K562 (cell line): Measurements from ENCODE around the gene SAMD13. TPM values are rescaled to one million over a fixed set of nuclear protein-coding genes. Genes with fewer than 3 reads are reported as not detected.
A peak's percentile ranks its signal among the peaks of the same experiment; 100 is the strongest.

ENCODE experiments used
- ATAC-seq: fragments of 200-7000 bp; cut with Tn5 transposase; 3 replicates; pipeline ENCODE4 v1.9.1; 2020; ENCODE audit warnings: moderate library complexity
- BruUV-seq: library from RNA; stranded (reverse); fragments of 400-500 nt; replicated peaks from 2 replicates; lab custom pipeline; 2021; lab: Mats Ljungman, UMichigan
- CTCF ChIA-PET: fragments of 300-600 bp; formaldehyde crosslinking; extraction: SDS; loops from one replicate; lab custom pipeline; 2021; ENCODE audit warnings: low intra/inter-chr PET ratio; lab: Yijun Ruan, JAX
- POLR2A ChIA-PET: fragments of 300-600, 350-650 bp; sonication (Branson Sonifier 250); formaldehyde crosslinking; extraction: SDS; loops from one replicate; lab custom pipeline; 2021; ENCODE audit warnings: antibody characterized with exemption, inconsistent platforms; lab: Yijun Ruan, JAX
- DNase-seq, 4 experiments: peaks; one replicate each; pipeline versions ENCODE4 v3.0.0 to v3.0.0-alpha.2; 2011 to 2018; ENCODE audit warnings: low spot score in 3 of 4, mixed read lengths in 3 of 4; ENCODE audit errors: extremely low read depth in 1 of 4
- FAIRE-seq: peaks from 2 replicates; lab custom pipeline; 2011; peaks lifted over from hg19 to GRCh38; lab: Jason Lieb, UNC
- H2AFZ ChIP-seq: 2 replicates; pipeline ENCODE4 v1.6.0; 2011; ENCODE audit warnings: low read depth, low read length, control low read depth, inconsistent platforms
- H3K27ac ChIP-seq: fragments of 200-600 bp; 3 replicates; pipeline ENCODE4 v1.8.0; 2011; ENCODE audit warnings: low read depth, mild to moderate bottlenecking, control low read depth, inconsistent platforms, low read length, moderate library complexity, mixed read lengths; ENCODE audit errors: extremely low read depth
- H3K27me3 ChIP-seq, 2 experiments: fragments of 300-600 bp in 1 of 2; 2 replicates in 1 of 2; 3 replicates in 1 of 2; pipeline versions ENCODE4 v1.6.0 to v1.8.0; 2011; ENCODE audit warnings: inconsistent platforms in 2 of 2, low read length in 2 of 2, mild to moderate bottlenecking in 1 of 2, mixed read lengths in 1 of 2, moderate library complexity in 1 of 2; ENCODE audit not compliant: control insufficient read depth in 2 of 2, insufficient read depth in 2 of 2
- H3K36me3 ChIP-seq: fragments of 300-600 bp; 3 replicates; pipeline ENCODE4 v1.8.0; 2011; ENCODE audit warnings: mild to moderate bottlenecking, low read length, inconsistent platforms; ENCODE audit not compliant: control insufficient read depth, insufficient read depth
- H3K4me1 ChIP-seq, 2 experiments: fragments of 200-600 bp in 1 of 2; replicated peaks in 1 of 2; 2 replicates in 1 of 2; 3 replicates in 1 of 2; pipeline versions ENCODE4 v1.5.1 to v1.8.0; 2011; ENCODE audit warnings: inconsistent platforms in 2 of 2, low read length in 2 of 2, mild to moderate bottlenecking in 1 of 2, mixed read lengths in 1 of 2, moderate library complexity in 1 of 2; ENCODE audit not compliant: control insufficient read depth in 2 of 2, insufficient read depth in 2 of 2
- H3K4me2 ChIP-seq: 2 replicates; pipeline ENCODE4 v1.6.1; 2011; ENCODE audit warnings: low read length, control low read depth, inconsistent platforms, mixed read lengths; ENCODE audit not compliant: insufficient read depth
- H3K4me3 ChIP-seq: fragments of 200-600 bp; sonication (generic), shearing (Covaris generic); 2 replicates; pipeline ENCODE4 v1.5.1; 2016; ENCODE audit warnings: control low read depth, inconsistent platforms
- H3K79me2 ChIP-seq: fragments of 200-600 bp; 3 replicates; pipeline ENCODE4 v1.8.0; 2011; ENCODE audit warnings: low read length, inconsistent platforms; ENCODE audit not compliant: control insufficient read depth, insufficient read depth
- H3K9ac ChIP-seq, 2 experiments: 2 replicates each; pipeline versions ENCODE4 v1.6.0 to v1.6.1; 2011; ENCODE audit warnings: low read depth in 2 of 2, low read length in 2 of 2, control low read depth in 1 of 2, inconsistent platforms in 1 of 2, mild to moderate bottlenecking in 1 of 2, mixed read lengths in 1 of 2; ENCODE audit not compliant: insufficient read depth in 1 of 2
- H3K9me1 ChIP-seq: one replicate; pipeline ENCODE4 v1.6.0; 2011; ENCODE audit warnings: inconsistent platforms, mild to moderate bottlenecking, low read length, moderate library complexity; ENCODE audit not compliant: control insufficient read depth, insufficient read depth
- H3K9me3 ChIP-seq: replicated peaks from 2 replicates; pipeline ENCODE4 v1.5.1; 2011; ENCODE audit warnings: low read depth, low read length, inconsistent platforms; ENCODE audit not compliant: control insufficient read depth, insufficient read depth
- H4K20me1 ChIP-seq: replicated peaks from 2 replicates; pipeline ENCODE4 v1.6.1; 2011; ENCODE audit warnings: low read length, inconsistent platforms, mixed read lengths; ENCODE audit not compliant: control insufficient read depth, insufficient read depth
- NELFE ChIP-seq: IDR thresholded peaks from 2 replicates; pipeline ENCODE4 v1.6.1; 2011; ENCODE audit warnings: mild to moderate bottlenecking; ENCODE audit not compliant: insufficient read depth, insufficient read length
- SREBF1 ChIP-seq: fragments of 150-350 bp; IDR thresholded peaks from 2 replicates; pipeline ENCODE4 v1.6.1; 2014; ENCODE audit warnings: antibody characterized with exemption, low read depth, low read length, borderline replicate concordance
- ZNF766 ChIP-seq: fragments of 200-800 bp; sonication (Bioruptor generic); conservative IDR thresholded peaks from 2 replicates; pipeline ENCODE4 v1.6.1; 2016; ENCODE audit warnings: missing genetic modification characterization, missing compliant biosample characterization
- WGBS: fragments of 100-300 bp; shearing (Covaris generic); methylation state at CpG from one replicate; pipeline ENCODE4 v1.1.6; 2016; ENCODE audit warnings: low coverage, mixed read lengths; ENCODE audit not compliant: insufficient coverage; ENCODE audit errors: missing lambda C conversion rate; 5-methylcytosine and 5-hydroxymethylcytosine counted together
- in situ Hi-C: fragments of 300-500 bp; cut with MboI; formaldehyde crosslinking; loops from 4 replicates; pipeline ENCODE4 v1.15.0; 2018; ENCODE audit warnings: inconsistent platforms, mixed read lengths
- intact Hi-C: fragments of 100-400 bp; cut with micrococcal nuclease; formaldehyde crosslinking; loops from 2 replicates; pipeline ENCODE4 v1.14.2; 2022
- polyA plus RNA-seq, 8 experiments: library from polyadenylated mRNA; depleted of rRNA in 4 of 8; stranded (reverse) in 5 of 8; unstranded in 3 of 8; fragments of >200 nt; fragmentation: Nextera tagmentation in 2 of 8; fragmentation: Illumina TruSeq in 1 of 8; extraction: Ambion mirVana in 2 of 8; extraction: Trizol in 1 of 8; gene quantifications; 2 replicates each; pipeline versions ENCODE4 v1.2.1 to v1.2.3, GENCODE V29; 2011 to 2014; ENCODE audit warnings: inconsistent platforms in 1 of 8, missing spikeins in 1 of 8
- total RNA-seq, 7 experiments: library from RNA; depleted of rRNA in 6 of 7; stranded (reverse); fragments of >200 nt in 6 of 7; fragmentation: Illumina TruSeq in 2 of 7; extraction: Trizol in 2 of 7; gene quantifications; 2 replicates each; pipeline versions ENCODE4 v1.2.1 to v1.2.3, GENCODE V29; 2011 to 2021; ENCODE audit warnings: low replicate concordance in 1 of 7
- TF ChIP-seq, protein P1 (sequence below): sonication (generic); formaldehyde crosslinking; IDR thresholded peaks from 2 replicates; pipeline ENCODE4 v1.8.1; 2022; ENCODE audit warnings: missing genetic modification reagents

Gene SAMD13
- total and polyA plus RNA-seq, 9 of the 15 experiments (the other 6 are each of a cell fraction or from before 2014, with no cell fraction given) = 0.78 to 2.7 (median 1.00) TPM

DNA sequence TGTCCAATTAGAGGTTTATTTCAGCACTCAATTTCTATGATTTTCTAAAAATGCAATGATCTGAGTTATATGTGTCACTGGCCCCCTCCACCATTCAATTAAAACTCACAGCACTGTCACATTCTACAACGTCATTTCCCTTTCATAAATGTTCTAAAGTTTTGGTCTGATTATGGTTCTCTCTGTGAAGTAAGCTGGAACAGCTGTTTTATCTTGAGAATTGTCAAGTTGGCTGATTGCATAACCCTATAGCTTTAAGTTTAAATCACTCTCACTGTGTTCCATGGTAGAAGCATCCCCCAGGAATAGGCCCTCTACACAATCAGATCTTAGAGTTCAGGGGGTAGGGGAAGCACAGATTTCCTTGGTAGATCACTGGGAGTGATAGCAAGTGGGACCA lies 55.4 kb downstream of the SAMD13 start:
- DNase-seq (no peak), ATAC-seq (no peak), FAIRE-seq (no peak)
- H3K9me1 ChIP-seq = no peaks in the 10 kb centered on the region
- ChIA-PET CTCF (no interaction called here), POLR2A (interaction anchor here (0.7 kb wide), 1 partner anchor 13 kb away, joined by 3 read pairs; no protein-coding TSS in a partner anchor)
- no peaks in the 10 kb centered on the region for H3K9me3 ChIP-seq
- no peaks in the 10 kb centered on the region for H3K27me3 ChIP-seq
- TF ChIP-seq ZNF766 (CRISPR knock-in tag) = 0 out of 2 replicates have a peak, but pooled peaks have one; percentile 27
- TF ChIP-seq, protein P1, sequence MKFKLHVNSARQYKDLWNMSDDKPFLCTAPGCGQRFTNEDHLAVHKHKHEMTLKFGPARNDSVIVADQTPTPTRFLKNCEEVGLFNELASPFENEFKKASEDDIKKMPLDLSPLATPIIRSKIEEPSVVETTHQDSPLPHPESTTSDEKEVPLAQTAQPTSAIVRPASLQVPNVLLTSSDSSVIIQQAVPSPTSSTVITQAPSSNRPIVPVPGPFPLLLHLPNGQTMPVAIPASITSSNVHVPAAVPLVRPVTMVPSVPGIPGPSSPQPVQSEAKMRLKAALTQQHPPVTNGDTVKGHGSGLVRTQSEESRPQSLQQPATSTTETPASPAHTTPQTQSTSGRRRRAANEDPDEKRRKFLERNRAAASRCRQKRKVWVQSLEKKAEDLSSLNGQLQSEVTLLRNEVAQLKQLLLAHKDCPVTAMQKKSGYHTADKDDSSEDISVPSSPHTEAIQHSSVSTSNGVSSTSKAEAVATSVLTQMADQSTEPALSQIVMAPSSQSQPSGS (CRISPR knock-in tag) = no peak
- no peak overlapping the region for H3K27ac ChIP-seq
- H3K79me2 ChIP-seq = no peaks in the 10 kb centered on the region
- in situ Hi-C loops (no loop called here), intact Hi-C loops (no loop called here)
- H3K9ac ChIP-seq = no peak overlapping the region
- BruUV-seq = no TSS peak
- no peak overlapping the region for H3K4me3 ChIP-seq
- H2AFZ ChIP-seq = no peak overlapping the region
- WGBS = 0% methylated on average over 1 of the region's 1 CpG
- H3K4me2 ChIP-seq = no peak overlapping the region
- H4K20me1 ChIP-seq = no peaks in the 10 kb centered on the region
- no peaks in the 10 kb centered on the region for H3K4me1 ChIP-seq
- no peaks in the 10 kb centered on the region for H3K36me3 ChIP-seq

DNA sequence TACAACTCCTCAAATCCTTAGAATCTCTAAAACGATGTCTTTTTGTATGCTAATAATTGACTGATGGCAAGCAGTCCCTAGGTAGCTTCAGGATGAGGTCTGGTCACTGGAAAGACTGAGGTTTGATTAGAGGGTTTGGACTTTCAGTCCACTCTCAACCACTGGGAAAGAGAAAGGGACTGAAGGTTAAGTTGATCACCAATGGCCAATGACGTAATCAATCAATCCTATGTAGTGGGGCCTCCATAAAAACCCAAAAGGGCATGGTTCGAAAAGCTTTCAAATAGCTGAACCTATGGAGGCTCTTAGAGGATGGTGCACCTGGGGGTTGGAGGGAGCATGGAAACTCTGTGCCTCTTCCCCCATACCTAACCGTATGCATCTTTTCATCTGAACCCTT lies 57.2 kb downstream of the SAMD13 start:
- H3K79me2 ChIP-seq = no peaks in the 10 kb centered on the region
- FAIRE-seq (no peak), DNase-seq (no peak), ATAC-seq (no peak)
- BruUV-seq = no TSS peak
- H3K36me3 ChIP-seq = no peaks in the 10 kb centered on the region
- WGBS = 15% methylated on average over 4 of the region's 4 CpGs
- TF ChIP-seq SREBF1 = no peak
- TF ChIP-seq NELFE = no peak
- H3K9ac ChIP-seq = no peak overlapping the region
- H3K4me2 ChIP-seq = no peak overlapping the region
- no peaks in the 10 kb centered on the region for H4K20me1 ChIP-seq
- CTCF ChIA-PET = no interaction called here
- H3K4me1 ChIP-seq = no peaks in the 10 kb centered on the region
- H3K9me1 ChIP-seq = no peaks in the 10 kb centered on the region
- intact Hi-C loops = no loop called here
- H3K27ac ChIP-seq = no peak overlapping the region
- no peak overlapping the region for H3K4me3 ChIP-seq
- no peak overlapping the region for H2AFZ ChIP-seq
- in situ Hi-C loops = no loop called here
- no peaks in the 10 kb centered on the region; a peak in 1 of 5 replicates for H3K27me3 ChIP-seq
- no peaks in the 10 kb centered on the region for H3K9me3 ChIP-seq
- POLR2A ChIA-PET = no interaction called here
